Effector CD8-positive, alpha-beta T cell (primary cell): ENCODE results near the gene CCNL2.
"Not testable (repeated sequence)": the region's sequence is repeated elsewhere in the genome, so short reads cannot be mapped to it uniquely, and the experiment has no call there.

ENCODE experiments used
- DNase-seq: peaks from one replicate; lab custom pipeline; 2025; lab: John Stamatoyannopoulos, UW
- total RNA-seq, 4 experiments: gene quantifications; one replicate each; lab custom pipeline; 2026; lab: John Stamatoyannopoulos, UW

CCNL2 gene
- total RNA-seq = 285 to 494 (median 397) reads per million in 4 experiments

- peak; percentile 98 for DNase-seq
Observed at GRCh38 chr1:1399187-1399871, at the start of gene CCNL2. Gene CCNL2 (minus strand): TSS chr1:1399335. CDS start chr1:1399306, 29 bp downstream.

GRCh38 chr1:1446631-1447030 is 47.5 kb upstream of the CCNL2 start:
- not testable (repeated sequence) for DNase-seq

- no peak for DNase-seq
Observed at GRCh38 chr1:1442069-1442770, 43.1 kb upstream of the CCNL2 start.

GRCh38 chr1:1441002-1441888 is 42.1 kb upstream of the CCNL2 start:
- DNase-seq = peak; percentile 38

- no peak for DNase-seq
Observed at GRCh38 chr1:1440262-1441001, 41.3 kb upstream of the CCNL2 start.

GRCh38 chr1:1439546-1440261 is 40.6 kb upstream of the CCNL2 start:
- no peak for DNase-seq

GRCh38 chr1:1438531-1439381 is 39.6 kb upstream of the CCNL2 start:
- no peak for DNase-seq

- no peak for DNase-seq
Observed at GRCh38 chr1:1437904-1438376, 38.8 kb upstream of the CCNL2 start.

- no peak for DNase-seq
Observed at GRCh38 chr1:1437033-1437903, 38.1 kb upstream of the CCNL2 start.

- DNase-seq = no peak
Observed at GRCh38 chr1:1436630-1437032, 37.5 kb upstream of the CCNL2 start.

- no peak for DNase-seq
Observed at GRCh38 chr1:1435911-1436629, 36.9 kb upstream of the CCNL2 start.

- peak; percentile 47 for DNase-seq
Observed at GRCh38 chr1:1435106-1435903, 36.2 kb upstream of the CCNL2 start, which contains the start of gene VWA1. Gene VWA1 (plus strand): TSS chr1:1435690. CDS start chr1:1435749, 59 bp downstream.

GRCh38 chr1:1434824-1435105 is 35.6 kb upstream of the CCNL2 start:
- no peak for DNase-seq

- DNase-seq = no peak
Observed at GRCh38 chr1:1434131-1434823, 35.1 kb upstream of the CCNL2 start.

- no peak for DNase-seq
Observed at GRCh38 chr1:1433804-1434130, 34.6 kb upstream of the CCNL2 start.

GRCh38 chr1:1432951-1433803 is 34.0 kb upstream of the CCNL2 start:
- DNase-seq = no peak
